ACHN (cell line): ENCODE results near the gene SHISAL2B.
A peak's percentile ranks its signal among the peaks of the same experiment; 100 is the strongest.
"Not testable (repeated sequence)": the region's sequence is repeated elsewhere in the genome, so short reads cannot be mapped to it uniquely, and the experiment has no call there.

Source experiments
- DNase-seq: peaks from one replicate; pipeline ENCODE4 v3.0.0-alpha.2; 2015
- in situ Hi-C: cut with HindIII; loops from 2 replicates; pipeline ENCODE4 v1.10.0; 2017; ENCODE audit warnings: low sequenced_read_pairs, low pct_ligation_motif_present, low pct_unique_long_range_greater_than_20kb

SHISAL2B gene

DNA sequence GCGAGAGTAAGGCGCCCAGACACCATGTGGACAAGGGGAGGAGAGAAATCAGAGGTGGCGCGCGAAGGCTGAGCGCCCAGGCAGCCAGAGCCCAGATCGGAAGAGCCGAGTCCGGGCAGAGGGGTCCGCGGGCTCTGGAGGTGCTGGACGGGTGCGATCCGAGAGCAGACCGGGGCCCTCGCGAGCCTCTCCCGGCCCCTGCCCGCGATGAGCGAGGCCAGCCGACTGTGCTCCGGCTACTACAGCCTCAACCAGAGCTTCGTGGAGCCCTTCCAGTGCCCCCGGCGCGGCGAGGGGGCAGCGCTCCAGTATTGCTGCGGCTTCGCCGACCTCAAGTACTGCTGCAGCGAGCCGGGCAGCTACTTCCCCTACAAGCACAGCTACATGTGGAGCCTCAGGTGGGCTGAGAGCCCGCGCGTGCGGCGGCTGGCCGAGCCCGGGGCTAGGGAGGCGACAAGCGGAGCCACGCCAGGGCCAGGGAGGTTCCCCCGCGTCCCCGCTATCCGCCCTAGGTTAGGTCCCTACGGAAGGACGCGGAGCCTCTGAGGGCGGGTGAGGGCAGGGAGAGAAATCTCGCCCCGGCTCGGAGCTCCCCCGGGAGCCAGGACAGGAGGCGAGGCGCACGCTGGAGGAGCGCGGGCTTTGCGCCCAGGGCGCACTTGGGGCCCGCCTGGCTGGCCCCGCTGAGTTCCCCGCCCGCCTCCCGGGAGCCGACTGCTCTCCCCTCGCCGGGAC is at the start of gene SHISAL2B:
Gene SHISAL2B (plus strand): TSS at position 87 of the 735 bp plus-strand sequence. CDS start 121 bp downstream, at position 208.
- in situ Hi-C loops, result no loop called here
- peak; percentile 56 for DNase-seq

DNA sequence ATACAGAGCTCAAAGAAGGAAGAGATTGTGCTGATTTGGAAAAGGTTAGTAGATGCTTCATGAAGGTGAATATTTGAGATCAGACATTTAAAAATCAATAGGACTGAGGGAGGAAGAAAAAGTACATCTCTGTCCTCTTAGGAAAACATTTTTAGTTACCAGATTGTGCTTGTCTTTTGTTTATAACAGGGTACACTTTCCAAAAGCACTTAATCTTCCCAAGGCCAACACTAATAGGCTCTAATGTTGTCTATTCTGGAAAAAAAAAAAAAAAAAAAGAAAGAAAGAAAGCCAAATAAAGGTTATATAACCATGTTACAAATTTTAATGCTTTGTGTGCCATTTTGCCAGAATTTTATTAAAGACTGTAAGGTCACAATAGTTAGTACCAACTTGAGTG is 45.5 kb upstream of the SHISAL2B start:
- in situ Hi-C loops, result no loop called here
- no peak for DNase-seq

DNA sequence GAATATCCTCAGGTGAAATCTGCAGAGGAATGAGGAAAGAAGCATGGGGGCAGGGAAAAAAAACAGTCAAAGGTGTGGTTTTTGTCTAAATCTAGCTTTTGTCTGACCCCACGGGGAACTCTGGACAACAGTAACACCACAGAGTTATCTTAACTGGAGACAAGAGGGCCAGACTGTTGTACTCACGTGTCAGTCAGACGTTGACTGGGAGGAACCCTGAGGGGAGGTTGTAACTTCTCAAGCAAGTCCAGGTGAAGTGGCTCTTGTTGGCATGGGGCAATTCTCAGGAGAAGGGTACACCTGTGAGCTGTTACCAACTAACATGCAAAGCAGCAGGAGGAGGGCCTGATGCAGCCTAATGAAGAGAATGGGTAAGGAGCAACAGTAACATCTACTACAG is 44.1 kb upstream of the SHISAL2B start:
- in situ Hi-C loops, result no loop called here
- DNase-seq, result no peak

DNA sequence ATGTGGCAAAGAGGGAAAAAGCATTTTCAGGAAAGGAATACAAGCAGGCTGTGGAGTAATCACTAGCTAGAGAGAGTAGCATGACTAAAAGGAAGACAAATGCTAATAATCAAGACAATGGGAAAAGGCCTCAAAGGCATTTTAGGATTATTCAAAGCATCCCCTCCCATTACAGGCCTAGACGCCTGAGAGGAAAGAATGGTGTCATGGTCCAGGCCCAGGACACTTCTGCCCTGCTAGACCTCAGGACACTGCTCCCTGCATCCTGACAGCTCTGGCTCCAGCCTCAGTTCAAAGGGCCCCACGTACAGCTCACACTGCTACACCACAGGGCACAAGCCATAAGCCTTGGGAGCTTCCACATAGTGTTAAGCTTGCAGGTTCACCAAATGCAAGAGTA is 40.8 kb upstream of the SHISAL2B start:
- in situ Hi-C loops, result no loop called here
- DNase-seq, result no peak

GRCh38 chr5:64653766-64654560 is 36.3 kb upstream of the SHISAL2B start:
- in situ Hi-C loops, result no loop called here
- no peak for DNase-seq

DNA sequence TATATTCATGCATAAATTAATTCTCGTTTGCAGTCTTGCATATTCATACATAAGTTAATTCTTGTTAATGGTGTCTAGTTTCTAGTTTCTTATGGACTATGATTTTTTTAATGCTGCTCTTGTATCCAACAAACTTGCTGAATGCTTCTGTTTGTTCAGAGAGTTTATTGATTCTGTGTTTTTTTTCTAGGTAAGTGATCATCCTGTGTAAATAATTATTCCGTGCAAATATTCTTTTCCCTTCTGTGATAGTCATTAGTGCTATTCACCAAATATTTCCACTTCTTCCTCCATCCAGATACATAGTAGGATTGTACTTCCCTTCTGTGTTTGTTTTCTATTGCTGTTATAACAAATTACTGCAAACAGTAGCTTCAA is 35.8 kb upstream of the SHISAL2B start:
- no peak for DNase-seq
- in situ Hi-C loops, result no loop called here

DNA sequence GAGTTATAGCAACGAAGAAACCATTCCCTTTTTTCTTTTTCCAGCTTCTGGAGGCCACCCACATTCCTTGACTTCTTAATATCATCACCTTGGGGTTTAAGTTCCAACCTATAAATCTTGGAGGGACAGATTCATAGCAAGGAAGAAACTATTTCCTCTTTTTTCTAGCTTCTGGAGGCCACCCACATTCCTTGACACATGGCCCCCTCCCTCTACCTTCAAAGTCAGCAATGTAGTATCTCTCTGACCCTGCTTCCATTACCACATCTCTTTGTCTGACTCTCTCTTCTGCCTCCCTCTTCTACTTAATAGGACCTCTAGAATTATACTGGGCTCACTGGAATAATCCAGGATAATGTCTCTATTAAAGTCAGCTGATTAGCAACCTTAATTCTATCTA is 34.7 kb upstream of the SHISAL2B start:
- in situ Hi-C loops, result no loop called here
- DNase-seq, result no peak

GRCh38 chr5:64659289-64659688 is 31.0 kb upstream of the SHISAL2B start:
- DNase-seq, result no peak
- in situ Hi-C loops, result no loop called here

DNA sequence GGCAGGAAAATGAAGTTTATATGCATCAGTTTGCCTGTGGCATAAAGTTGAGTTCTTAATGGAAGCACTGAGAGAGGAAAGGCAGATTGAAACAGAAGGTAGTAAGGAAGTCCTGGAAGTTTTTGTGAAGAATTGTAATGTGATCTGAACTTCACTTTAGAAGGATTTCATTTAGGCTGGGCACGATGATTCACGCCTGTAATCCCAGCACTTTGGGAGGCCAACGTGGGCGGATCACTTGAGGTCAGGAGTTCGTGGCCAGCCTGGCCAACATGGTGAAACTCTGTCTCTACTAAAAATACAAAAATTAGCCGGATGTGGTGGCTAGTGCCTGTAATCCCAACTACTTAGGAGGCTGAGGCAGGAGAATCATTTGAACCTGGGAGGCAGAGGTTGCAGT is 27.1 kb upstream of the SHISAL2B start:
- DNase-seq, in situ Hi-C loops: not testable (repeated sequence)

DNA sequence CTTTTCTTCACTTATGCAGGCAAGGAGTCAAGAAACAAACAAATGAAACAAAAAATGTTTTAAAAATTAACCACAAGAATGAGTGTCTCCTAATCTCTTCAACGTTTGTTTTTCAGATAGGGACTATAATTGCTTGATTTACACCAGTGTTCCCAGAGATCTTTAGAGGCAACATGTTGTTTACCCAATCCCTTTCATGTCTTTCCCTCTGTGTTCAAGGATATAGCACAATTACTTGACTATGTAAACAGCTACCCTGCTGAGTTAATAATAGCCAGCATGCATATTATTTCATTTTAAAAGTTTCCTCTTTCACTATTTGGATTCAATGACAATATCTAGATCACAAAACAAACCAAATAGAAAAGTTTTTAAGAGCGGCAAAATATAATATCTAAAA is 25.1 kb upstream of the SHISAL2B start:
- no peak for DNase-seq
- in situ Hi-C loops, result no loop called here

GRCh38 chr5:64666078-64666477 is 24.2 kb upstream of the SHISAL2B start:
- in situ Hi-C loops, result no loop called here
- no peak for DNase-seq

DNA sequence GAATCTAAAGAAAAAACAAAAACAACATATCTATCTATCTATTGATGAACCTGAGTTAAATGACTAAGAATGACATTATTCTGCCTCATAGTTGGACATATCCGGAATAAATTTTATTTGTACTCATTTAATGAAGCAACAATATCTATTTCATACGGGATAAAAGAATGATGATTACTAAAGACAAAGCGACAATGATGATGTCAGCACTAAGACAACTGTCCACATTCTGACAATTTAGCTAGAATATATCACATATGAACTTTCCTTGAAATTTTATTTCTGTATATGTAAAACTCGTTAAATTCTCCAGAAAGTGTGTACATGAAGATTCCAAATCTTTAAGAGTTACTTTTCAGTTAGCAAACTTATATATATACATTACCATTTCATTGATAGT is 23.2 kb upstream of the SHISAL2B start:
- in situ Hi-C loops, result no loop called here
- DNase-seq, result no peak

GRCh38 chr5:64670277-64670676 is 20.0 kb upstream of the SHISAL2B start:
- in situ Hi-C loops, result no loop called here

GRCh38 chr5:64671678-64672077 is 18.6 kb upstream of the SHISAL2B start:
- in situ Hi-C loops, result no loop called here
- DNase-seq, result no peak

More at GRCh38 chr5:64670277-64670676, 20.0 kb upstream of the SHISAL2B start:
- DNase-seq, result no peak

GRCh38 chr5:64678374-64678773 is 11.9 kb upstream of the SHISAL2B start:
- in situ Hi-C loops, result no loop called here

GRCh38 chr5:64680289-64680688 is 10.0 kb upstream of the SHISAL2B start:
- DNase-seq, result no peak

More at GRCh38 chr5:64678374-64678773, 11.9 kb upstream of the SHISAL2B start:
- DNase-seq, result no peak

GRCh38 chr5:64682608-64683007 is 7.7 kb upstream of the SHISAL2B start:
- no peak for DNase-seq
- in situ Hi-C loops, result no loop called here

More at GRCh38 chr5:64680289-64680688, 10.0 kb upstream of the SHISAL2B start:
- in situ Hi-C loops, result no loop called here

GRCh38 chr5:64685866-64686265 is 4.4 kb upstream of the SHISAL2B start:
- in situ Hi-C loops, result no loop called here

GRCh38 chr5:64688391-64688790 is 1.9 kb upstream of the SHISAL2B start:
- no peak for DNase-seq
- in situ Hi-C loops, result no loop called here

More at GRCh38 chr5:64685866-64686265, 4.4 kb upstream of the SHISAL2B start:
- DNase-seq, result no peak

GRCh38 chr5:64688965-64689364 is 1.3 kb upstream of the SHISAL2B start:
- DNase-seq, result no peak
- in situ Hi-C loops, result no loop called here
